Ectodermal cell (in vitro differentiated cells): ENCODE data around the gene TEX47.

ENCODE experiments used
- H3K27ac ChIP-seq: 2 replicates; pipeline ENCODE4 v1.7.0; 2013; ENCODE audit warnings: mild to moderate bottlenecking, low read depth, low read length; ENCODE audit not compliant: insufficient read depth, poor library complexity, severe bottlenecking
- H3K27me3 ChIP-seq: 2 replicates; pipeline ENCODE4 v1.7.0; 2013; ENCODE audit warnings: mild to moderate bottlenecking, low read length; ENCODE audit not compliant: insufficient read depth, control insufficient read depth, poor library complexity, severe bottlenecking
- H3K36me3 ChIP-seq: one replicate; pipeline ENCODE4 v1.7.0; 2013; ENCODE audit warnings: low read length; ENCODE audit not compliant: control insufficient read depth, insufficient read depth
- H3K4me1 ChIP-seq: one replicate; pipeline ENCODE4 v1.7.0; 2013; ENCODE audit warnings: low read length; ENCODE audit not compliant: control insufficient read depth, insufficient read depth
- H3K4me3 ChIP-seq: 2 replicates; pipeline ENCODE4 v1.7.0; 2013; ENCODE audit warnings: low read depth, low read length, control low read depth; ENCODE audit not compliant: insufficient read depth
- H3K9me3 ChIP-seq: 2 replicates; pipeline ENCODE4 v1.7.0; 2013; ENCODE audit warnings: mild to moderate bottlenecking, low read length, moderate library complexity; ENCODE audit not compliant: control insufficient read depth
- WGBS, 2 experiments: methylation state at CpG; one replicate each; pipeline ENCODE4 v1.1.7; 2013; ENCODE audit warnings: missing lambda C conversion rate in 2 of 2; 5-methylcytosine and 5-hydroxymethylcytosine counted together

Gene TEX47

GRCh38 chr7:88756802-88757201, 38.7 kb downstream of the TEX47 start:
- 93% methylated on average over 1 of the region's 1 CpG; no CpG with 5 or more reads in 1 of the 2 experiments for WGBS, 2 experiments
- H3K27ac ChIP-seq: no peak overlapping the region
- H3K4me1 ChIP-seq: no peaks in the 10 kb centered on the region
- no peaks in the 10 kb centered on the region for H3K9me3 ChIP-seq
- H3K27me3 ChIP-seq: peaks cover 50% of the 10 kb centered on the region
- H3K36me3 ChIP-seq: no peaks in the 10 kb centered on the region
- H3K4me3 ChIP-seq: no peak overlapping the region

GRCh38 chr7:88746126-88746525, 49.4 kb downstream of the TEX47 start:
- no peaks in the 10 kb centered on the region for H3K9me3 ChIP-seq
- 90 to 95% methylated on average over 2 to 3 of the region's 3 CpGs for WGBS, 2 experiments
- no peak overlapping the region for H3K4me3 ChIP-seq
- H3K27ac ChIP-seq: no peak overlapping the region
- no peaks in the 10 kb centered on the region for H3K36me3 ChIP-seq
- no peaks in the 10 kb centered on the region for H3K27me3 ChIP-seq
- no peaks in the 10 kb centered on the region for H3K4me1 ChIP-seq
